Activated T-helper 9 cell treated with anti-CD3 and anti-CD28 coated beads, Interleukin-2, amount 50 U/mL, for 16 hours (primary cell): Measurements from ENCODE around the gene SCN11A.
"Not testable (repeated sequence)": the region's sequence is repeated elsewhere in the genome, so short reads cannot be mapped to it uniquely, and the experiment has no call there.

Experiments
- DNase-seq: peaks from one replicate; pipeline ENCODE4 v3.0.0-alpha.2; 2020; ENCODE audit warnings: low read depth

Gene SCN11A

GRCh38 chr3:39065197-39065596 lies 13.5 kb upstream of the SCN11A start:
- DNase-seq = no peak

GRCh38 chr3:39064646-39065045 lies 12.9 kb upstream of the SCN11A start:
- no peak for DNase-seq

GRCh38 chr3:39063143-39063542 lies 11.4 kb upstream of the SCN11A start:
- DNase-seq = no peak

- no peak for DNase-seq
Observed at GRCh38 chr3:39062180-39062579, 10.4 kb upstream of the SCN11A start.

GRCh38 chr3:39061228-39061627 lies 9.5 kb upstream of the SCN11A start:
- DNase-seq = not testable (repeated sequence)

GRCh38 chr3:39056151-39056550 lies 4.4 kb upstream of the SCN11A start:
- DNase-seq = no peak

- no peak for DNase-seq
Observed at GRCh38 chr3:39053696-39054095, 2.0 kb upstream of the SCN11A start.

GRCh38 chr3:39052583-39052982 lies 839 bp upstream of the SCN11A start:
- DNase-seq = no peak

- no peak for DNase-seq
Observed at GRCh38 chr3:39050029-39050428, 1.7 kb downstream of the SCN11A start.

GRCh38 chr3:39038165-39038564 lies 13.6 kb downstream of the SCN11A start:
- no peak for DNase-seq

- DNase-seq = no peak
Observed at GRCh38 chr3:39029556-39029955, 22.2 kb downstream of the SCN11A start.

GRCh38 chr3:39028546-39028945 lies 23.2 kb downstream of the SCN11A start:
- DNase-seq = no peak

GRCh38 chr3:39025222-39025970 lies 26.3 kb downstream of the SCN11A start:
- no peak for DNase-seq

- DNase-seq = no peak
Observed at GRCh38 chr3:39024497-39024896, 27.2 kb downstream of the SCN11A start.

- no peak for DNase-seq
Observed at GRCh38 chr3:39022286-39022630, 29.5 kb downstream of the SCN11A start.

GRCh38 chr3:39021465-39022285 lies 30.1 kb downstream of the SCN11A start:
- DNase-seq = no peak

GRCh38 chr3:39021029-39021428 lies 30.7 kb downstream of the SCN11A start:
- no peak for DNase-seq

- no peak for DNase-seq
Observed at GRCh38 chr3:39019299-39019698, 32.4 kb downstream of the SCN11A start.

GRCh38 chr3:39015418-39015817 lies 36.3 kb downstream of the SCN11A start:
- no peak for DNase-seq

- DNase-seq = no peak
Observed at GRCh38 chr3:39013921-39014509, 37.7 kb downstream of the SCN11A start.

- DNase-seq = no peak
Observed at GRCh38 chr3:39013289-39013688, 38.5 kb downstream of the SCN11A start.

GRCh38 chr3:39011191-39011736 lies 40.5 kb downstream of the SCN11A start:
- DNase-seq = no peak

GRCh38 chr3:39005295-39005694 lies 46.4 kb downstream of the SCN11A start:
- no peak for DNase-seq
